ENCODE results near the gene ADD3.

The ADD3 gene

GRCh38 chr10:110035070-110035921 lies 27.5 kb downstream of the ADD3 start:
- TF ChIP-seq, protein P1, sequence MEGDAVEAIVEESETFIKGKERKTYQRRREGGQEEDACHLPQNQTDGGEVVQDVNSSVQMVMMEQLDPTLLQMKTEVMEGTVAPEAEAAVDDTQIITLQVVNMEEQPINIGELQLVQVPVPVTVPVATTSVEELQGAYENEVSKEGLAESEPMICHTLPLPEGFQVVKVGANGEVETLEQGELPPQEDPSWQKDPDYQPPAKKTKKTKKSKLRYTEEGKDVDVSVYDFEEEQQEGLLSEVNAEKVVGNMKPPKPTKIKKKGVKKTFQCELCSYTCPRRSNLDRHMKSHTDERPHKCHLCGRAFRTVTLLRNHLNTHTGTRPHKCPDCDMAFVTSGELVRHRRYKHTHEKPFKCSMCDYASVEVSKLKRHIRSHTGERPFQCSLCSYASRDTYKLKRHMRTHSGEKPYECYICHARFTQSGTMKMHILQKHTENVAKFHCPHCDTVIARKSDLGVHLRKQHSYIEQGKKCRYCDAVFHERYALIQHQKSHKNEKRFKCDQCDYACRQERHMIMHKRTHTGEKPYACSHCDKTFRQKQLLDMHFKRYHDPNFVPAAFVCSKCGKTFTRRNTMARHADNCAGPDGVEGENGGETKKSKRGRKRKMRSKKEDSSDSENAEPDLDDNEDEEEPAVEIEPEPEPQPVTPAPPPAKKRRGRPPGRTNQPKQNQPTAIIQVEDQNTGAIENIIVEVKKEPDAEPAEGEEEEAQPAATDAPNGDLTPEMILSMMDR (IDR thresholded peaks at IDR 0.05; ENCODE audit: control extremely low read depth, extremely low read depth, low read depth, missing control alignments): no peak
- ChIA-PET POLR2A (interaction anchor here (0.7 kb wide), 1 partner anchor 82 kb away, joined by 5 read pairs; no protein-coding TSS in a partner anchor), CTCF (interaction anchor here (0.6 to 3.6 kb wide), 6 partner anchors 9 to 56 kb away, joined by 3 to 13 read pairs (median 4); no protein-coding TSS in a partner anchor)
- no peak for DNase-seq (ENCODE audit: extremely low spot score)

GRCh38 chr10:110036640-110037039 lies 28.9 kb downstream of the ADD3 start:
- POLR2A ChIA-PET: no interaction called here
- DNase-seq (ENCODE audit: extremely low spot score): peak; percentile 31
- CTCF ChIA-PET: interaction anchor here (0.8 to 3.6 kb wide), 2 partner anchors 10 to 14 kb away, joined by 3 to 13 read pairs; no protein-coding TSS in a partner anchor
- TF ChIP-seq, protein P1 (IDR thresholded peaks at IDR 0.05; ENCODE audit: control extremely low read depth, extremely low read depth, low read depth, missing control alignments): no peak

GRCh38 chr10:110039254-110039653 lies 31.5 kb downstream of the ADD3 start:
- POLR2A ChIA-PET: no interaction called here
- no peak for DNase-seq (ENCODE audit: extremely low spot score)
- TF ChIP-seq, protein P1 (IDR thresholded peaks at IDR 0.05; ENCODE audit: control extremely low read depth, extremely low read depth, low read depth, missing control alignments): no peak
- CTCF ChIA-PET: interaction anchor here (1.1 to 1.2 kb wide), 2 partner anchors 14 to 38 kb away, joined by 3 read pairs; no protein-coding TSS in a partner anchor

- no peak for DNase-seq (ENCODE audit: extremely low spot score)
- TF ChIP-seq, protein P1 (IDR thresholded peaks at IDR 0.05; ENCODE audit: control extremely low read depth, extremely low read depth, low read depth, missing control alignments): no peak
- ChIA-PET CTCF (interaction anchor here (1.1 to 1.2 kb wide), 2 partner anchors 15 to 37 kb away, joined by 3 read pairs; no protein-coding TSS in a partner anchor), POLR2A (no interaction called here)
These were observed 32.3 kb downstream of the ADD3 start for GRCh38 chr10:110040108-110040507.

GRCh38 chr10:110040767-110041478 lies 33.1 kb downstream of the ADD3 start:
- TF ChIP-seq, protein P1 (IDR thresholded peaks at IDR 0.05; ENCODE audit: control extremely low read depth, extremely low read depth, low read depth, missing control alignments): no peak
- no peak for DNase-seq (ENCODE audit: extremely low spot score)
- POLR2A ChIA-PET: no interaction called here
- CTCF ChIA-PET: interaction anchor here (1.0 kb wide), 1 partner anchor 9 kb away, joined by 3 read pairs; no protein-coding TSS in a partner anchor

DNA sequence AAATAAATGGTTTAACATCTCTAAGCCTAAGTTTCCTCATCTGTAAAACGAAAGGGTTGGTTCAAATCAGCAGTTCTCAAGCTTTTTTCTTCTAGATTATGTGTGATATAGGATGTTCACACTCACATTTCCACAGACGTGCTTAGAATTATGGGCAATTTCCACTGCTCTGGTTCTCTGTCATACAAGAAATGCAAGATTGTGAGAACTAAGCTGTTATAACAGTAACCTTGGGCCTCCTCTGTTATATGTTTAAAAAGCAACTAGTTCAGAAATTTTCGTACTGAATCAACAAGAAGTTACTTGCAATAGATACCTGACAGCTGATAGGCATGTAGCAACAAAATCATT lies 33.7 kb downstream of the ADD3 start:
- TF ChIP-seq, protein P1 (IDR thresholded peaks at IDR 0.05; ENCODE audit: control extremely low read depth, extremely low read depth, low read depth, missing control alignments): no peak
- no peak for DNase-seq (ENCODE audit: extremely low spot score)
- POLR2A ChIA-PET: no interaction called here
- CTCF ChIA-PET: interaction anchor here (1.0 kb wide), 1 partner anchor 10 kb away, joined by 3 read pairs; no protein-coding TSS in a partner anchor
